ENCODE data around the gene ZNF175. TPM values are rescaled to one million over a fixed set of nuclear protein-coding genes. Genes with fewer than 3 reads are reported as not detected.
"Not testable (repeated sequence)": the region's sequence is repeated elsewhere in the genome, so short reads cannot be mapped to it uniquely, and the experiment has no call there.

ZNF175 gene
- total and polyA plus RNA-seq, 2 experiments from 2014 or later: 1.1 to 4.1 TPM

- Histone ChIP-seq H3K27me3 (no peaks in the 10 kb centered on the region), H2AFZ (no peak overlapping the region), H4K20me1 (ENCODE audit: insufficient read depth, poor library complexity, severe bottlenecking) (no peaks in the 10 kb centered on the region), H3K4me3 (no peak overlapping the region), H3K9me3 (ENCODE audit: low read depth) (no peaks in the 10 kb centered on the region), H3K4me2 (no peak overlapping the region), H3K9me2 (replicated peaks; ENCODE audit: insufficient read depth) (no peaks in the 10 kb centered on the region), H3K27ac (no peak overlapping the region), H3K36me3 (replicated peaks; ENCODE audit: insufficient read depth, low read depth) (no peaks in the 10 kb centered on the region), H3K79me2 (no peaks in the 10 kb centered on the region), H3K4me1 (ENCODE audit: insufficient read depth) (no peaks in the 10 kb centered on the region)
- no peak for DNase-seq (ENCODE audit: low spot score)
- TF ChIP-seq EZH2 (IDR thresholded peaks at IDR 0.05; ENCODE audit: borderline replicate concordance) (no peak), EZH2phosphoT487 (IDR thresholded peaks at IDR 0.05; ENCODE audit: low read depth, severe bottlenecking, unreplicated experiment) (no peak), CTCF (IDR thresholded peaks at IDR 0.05; ENCODE audit: poor library complexity) (no peak)
- WGBS (ENCODE audit: low lambda C conversion rate, missing lambda C conversion rate): 90% methylated on average over 14 of the region's 14 CpGs
Observed at GRCh38 chr19:51628153-51628939, 57.3 kb downstream of the ZNF175 start.

GRCh38 chr19:51630315-51630714 is 59.2 kb downstream of the ZNF175 start, which contains the start of gene SIGLEC5:
TSS of gene SIGLEC5 (minus strand) at chr19:51630401. CDS start at chr19:51630335, 66 bp downstream.
- H3K27ac ChIP-seq; H3K27me3 ChIP-seq; H4K20me1 ChIP-seq (ENCODE audit: insufficient read depth, poor library complexity, severe bottlenecking); H3K79me2 ChIP-seq; H3K36me3 ChIP-seq (replicated peaks; ENCODE audit: insufficient read depth, low read depth); H3K9me3 ChIP-seq (ENCODE audit: low read depth); H2AFZ ChIP-seq; H3K4me2 ChIP-seq; H3K4me3 ChIP-seq; H3K9me2 ChIP-seq (replicated peaks; ENCODE audit: insufficient read depth); DNase-seq (ENCODE audit: low spot score); H3K4me1 ChIP-seq (ENCODE audit: insufficient read depth): not testable (repeated sequence)
- WGBS (ENCODE audit: low lambda C conversion rate, missing lambda C conversion rate): 77% methylated on average over 8 of the region's 13 CpGs

- TF ChIP-seq EZH2phosphoT487 (IDR thresholded peaks at IDR 0.05; ENCODE audit: low read depth, severe bottlenecking, unreplicated experiment) (no peak), EZH2 (IDR thresholded peaks at IDR 0.05; ENCODE audit: borderline replicate concordance) (no peak), CTCF (IDR thresholded peaks at IDR 0.05; ENCODE audit: poor library complexity) (no peak)
- Histone ChIP-seq H4K20me1 (ENCODE audit: insufficient read depth, poor library complexity, severe bottlenecking) (no peaks in the 10 kb centered on the region), H2AFZ (no peak overlapping the region), H3K36me3 (replicated peaks; ENCODE audit: insufficient read depth, low read depth) (no peaks in the 10 kb centered on the region), H3K4me1 (ENCODE audit: insufficient read depth) (no peaks in the 10 kb centered on the region), H3K27ac (no peak overlapping the region), H3K27me3 (no peaks in the 10 kb centered on the region), H3K9me3 (ENCODE audit: low read depth) (no peaks in the 10 kb centered on the region), H3K79me2 (no peaks in the 10 kb centered on the region), H3K4me2 (no peak overlapping the region), H3K4me3 (no peak overlapping the region), H3K9me2 (replicated peaks; ENCODE audit: insufficient read depth) (no peaks in the 10 kb centered on the region)
- DNase-seq (ENCODE audit: low spot score): no peak
- WGBS (ENCODE audit: low lambda C conversion rate, missing lambda C conversion rate): 67% methylated on average over 5 of the region's 5 CpGs
Observed at GRCh38 chr19:51632126-51632525, 61.0 kb downstream of the ZNF175 start.

DNA sequence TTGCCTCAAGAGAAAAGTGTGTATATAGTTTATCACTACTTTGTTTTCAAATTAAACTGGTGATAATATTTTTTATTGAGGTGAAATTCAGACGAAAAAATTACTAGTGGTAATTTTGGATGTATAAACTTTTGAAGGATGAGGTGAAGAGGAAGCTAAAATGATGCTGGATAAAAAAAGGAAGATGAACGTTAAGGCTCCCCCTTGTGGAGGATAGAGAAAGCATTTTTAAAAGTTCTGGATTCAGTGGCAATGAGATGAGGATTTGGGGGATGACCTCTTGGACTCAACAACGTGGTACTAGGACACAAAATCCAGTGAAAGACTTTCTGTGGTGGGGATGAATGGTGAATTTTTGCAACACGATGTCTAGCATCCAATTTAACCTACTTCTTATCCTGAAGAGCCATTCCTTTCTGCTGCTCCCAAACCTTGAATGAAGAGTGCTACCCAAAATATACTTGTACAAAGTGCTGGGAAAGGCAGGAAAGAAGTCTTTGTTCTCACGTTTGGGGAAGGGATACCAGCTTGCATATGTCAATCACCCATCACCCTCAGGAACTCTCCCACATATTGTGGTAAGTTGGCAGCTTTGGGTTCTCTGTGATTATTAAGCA is 66.4 kb downstream of the ZNF175 start:
- H3K36me3 ChIP-seq (replicated peaks; ENCODE audit: insufficient read depth, low read depth): no peaks in the 10 kb centered on the region
- H3K79me2 ChIP-seq: no peaks in the 10 kb centered on the region
- H4K20me1 ChIP-seq (ENCODE audit: insufficient read depth, poor library complexity, severe bottlenecking): no peaks in the 10 kb centered on the region
- H3K4me3 ChIP-seq: no peak overlapping the region
- H3K27me3 ChIP-seq: no peaks in the 10 kb centered on the region
- H3K27ac ChIP-seq: no peak overlapping the region
- no peaks in the 10 kb centered on the region for H3K4me1 ChIP-seq (ENCODE audit: insufficient read depth)
- no peaks in the 10 kb centered on the region for H3K9me2 ChIP-seq (replicated peaks; ENCODE audit: insufficient read depth)
- no peak for DNase-seq (ENCODE audit: low spot score)
- WGBS (ENCODE audit: low lambda C conversion rate, missing lambda C conversion rate): 22% methylated on average over 5 of the region's 5 CpGs
- H3K4me2 ChIP-seq: no peak overlapping the region
- no peaks in the 10 kb centered on the region for H3K9me3 ChIP-seq (ENCODE audit: low read depth)
- no peak overlapping the region for H2AFZ ChIP-seq
- no peak for TF ChIP-seq EZH2phosphoT487 (IDR thresholded peaks at IDR 0.05; ENCODE audit: low read depth, severe bottlenecking, unreplicated experiment)
- TF ChIP-seq EZH2 (IDR thresholded peaks at IDR 0.05; ENCODE audit: borderline replicate concordance): no peak
- TF ChIP-seq CTCF (IDR thresholded peaks at IDR 0.05; ENCODE audit: poor library complexity): peak; percentile 27

Data from hepatocyte (in vitro differentiated cells).